Measurements from ENCODE around the gene ST6GALNAC3.

Gene ST6GALNAC3

GRCh38 chr1:76677416-76678405 is 603.2 kb downstream of the ST6GALNAC3 start:
- DNase-seq, result no peak

GRCh38 chr1:76679534-76680152 is 605.1 kb downstream of the ST6GALNAC3 start:
- no peak for DNase-seq
- Histone ChIP-seq H3K4me2 (ENCODE audit: low read depth, low read length) (no peak overlapping the region), H3K9me2 (replicated peaks; ENCODE audit: insufficient read depth, low read length) (no peaks in the 10 kb centered on the region), H3K9me3 (replicated peaks; ENCODE audit: insufficient read depth, low read length) (no peaks in the 10 kb centered on the region), H2AFZ (ENCODE audit: low read length) (no peak overlapping the region), H3K27me3 (replicated peaks; ENCODE audit: insufficient read depth, low read length) (no peaks in the 10 kb centered on the region), H3K27ac (ENCODE audit: low read length) (no peak overlapping the region), H3K79me2 (ENCODE audit: low read length) (no peaks in the 10 kb centered on the region), H4K20me1 (ENCODE audit: insufficient read depth, low read length) (no peaks in the 10 kb centered on the region), H3K9ac (ENCODE audit: low read length) (no peak overlapping the region), H3F3A (ENCODE audit: insufficient read depth, low read length) (no peaks in the 10 kb centered on the region), H3K4me1 (ENCODE audit: low read length) (no peaks in the 10 kb centered on the region), H3K4me3 (ENCODE audit: low read length) (no peak overlapping the region), H3K36me3 (replicated peaks; ENCODE audit: insufficient read depth, low read length) (no peaks in the 10 kb centered on the region)
- no peak for TF ChIP-seq EZH2phosphoT487 (IDR thresholded peaks at IDR 0.05; ENCODE audit: low read length)
- TF ChIP-seq CTCF (IDR thresholded peaks at IDR 0.05; ENCODE audit: low read length), result no peak
- TF ChIP-seq EZH2 (optimal IDR thresholded peaks at IDR 0.05; ENCODE audit: low read depth, low read length), result no peak

More at GRCh38 chr1:76677416-76678405, 603.2 kb downstream of the ST6GALNAC3 start:
- no peak overlapping the region for H2AFZ ChIP-seq (ENCODE audit: low read length)
- no peak overlapping the region for H3K27ac ChIP-seq (ENCODE audit: low read length)
- no peaks in the 10 kb centered on the region for H3K9me3 ChIP-seq (replicated peaks; ENCODE audit: insufficient read depth, low read length)
- H3F3A ChIP-seq (ENCODE audit: insufficient read depth, low read length), result no peaks in the 10 kb centered on the region
- H3K9ac ChIP-seq (ENCODE audit: low read length), result no peak overlapping the region
- no peaks in the 10 kb centered on the region for H3K4me1 ChIP-seq (ENCODE audit: low read length)
- no peaks in the 10 kb centered on the region for H3K36me3 ChIP-seq (replicated peaks; ENCODE audit: insufficient read depth, low read length)
- no peak overlapping the region for H3K4me2 ChIP-seq (ENCODE audit: low read depth, low read length)
- H3K79me2 ChIP-seq (ENCODE audit: low read length), result no peaks in the 10 kb centered on the region
- no peaks in the 10 kb centered on the region for H4K20me1 ChIP-seq (ENCODE audit: insufficient read depth, low read length)
- no peaks in the 10 kb centered on the region for H3K27me3 ChIP-seq (replicated peaks; ENCODE audit: insufficient read depth, low read length)
- no peak for TF ChIP-seq EZH2phosphoT487 (IDR thresholded peaks at IDR 0.05; ENCODE audit: low read length)
- TF ChIP-seq EZH2 (optimal IDR thresholded peaks at IDR 0.05; ENCODE audit: low read depth, low read length), result no peak
- TF ChIP-seq CTCF (IDR thresholded peaks at IDR 0.05; ENCODE audit: low read length), result no peak
- no peaks in the 10 kb centered on the region for H3K9me2 ChIP-seq (replicated peaks; ENCODE audit: insufficient read depth, low read length)
- H3K4me3 ChIP-seq (ENCODE audit: low read length), result no peak overlapping the region

DNA sequence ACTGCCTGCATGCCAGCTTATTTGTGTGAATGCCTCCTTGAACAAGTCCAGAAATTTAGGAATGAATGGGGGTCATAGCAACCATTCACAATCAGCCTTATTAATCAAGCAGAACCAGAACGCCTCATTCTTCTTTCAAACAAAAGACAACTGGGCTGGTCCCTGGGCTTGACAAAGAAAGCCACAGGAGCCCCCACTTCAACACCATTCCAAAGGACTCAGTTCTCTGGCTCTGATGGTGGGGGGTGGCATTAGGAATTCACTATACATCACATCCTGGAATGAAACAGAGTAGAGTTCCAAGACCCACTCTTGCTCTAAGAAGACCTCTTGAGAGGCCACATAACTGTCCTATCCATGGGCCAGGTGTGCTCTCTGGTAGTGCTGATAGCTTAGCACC is 606.1 kb downstream of the ST6GALNAC3 start:
- Histone ChIP-seq H4K20me1 (ENCODE audit: insufficient read depth, low read length) (no peaks in the 10 kb centered on the region), H3K4me2 (ENCODE audit: low read depth, low read length) (no peak overlapping the region), H3K27ac (ENCODE audit: low read length) (no peak overlapping the region), H3F3A (ENCODE audit: insufficient read depth, low read length) (no peaks in the 10 kb centered on the region), H3K4me1 (ENCODE audit: low read length) (no peaks in the 10 kb centered on the region), H3K9me3 (replicated peaks; ENCODE audit: insufficient read depth, low read length) (no peaks in the 10 kb centered on the region), H3K36me3 (replicated peaks; ENCODE audit: insufficient read depth, low read length) (no peaks in the 10 kb centered on the region), H2AFZ (ENCODE audit: low read length) (no peak overlapping the region), H3K9me2 (replicated peaks; ENCODE audit: insufficient read depth, low read length) (no peaks in the 10 kb centered on the region), H3K4me3 (ENCODE audit: low read length) (no peak overlapping the region), H3K79me2 (ENCODE audit: low read length) (no peaks in the 10 kb centered on the region), H3K9ac (ENCODE audit: low read length) (no peak overlapping the region), H3K27me3 (replicated peaks; ENCODE audit: insufficient read depth, low read length) (no peaks in the 10 kb centered on the region)
- no peak for DNase-seq
- no peak for TF ChIP-seq CTCF (IDR thresholded peaks at IDR 0.05; ENCODE audit: low read length)
- TF ChIP-seq EZH2phosphoT487 (IDR thresholded peaks at IDR 0.05; ENCODE audit: low read length), result no peak
- no peak for TF ChIP-seq EZH2 (optimal IDR thresholded peaks at IDR 0.05; ENCODE audit: low read depth, low read length)

All from MM.1S (cell line).